ENCODE results near the gene PBX1.

DNA sequence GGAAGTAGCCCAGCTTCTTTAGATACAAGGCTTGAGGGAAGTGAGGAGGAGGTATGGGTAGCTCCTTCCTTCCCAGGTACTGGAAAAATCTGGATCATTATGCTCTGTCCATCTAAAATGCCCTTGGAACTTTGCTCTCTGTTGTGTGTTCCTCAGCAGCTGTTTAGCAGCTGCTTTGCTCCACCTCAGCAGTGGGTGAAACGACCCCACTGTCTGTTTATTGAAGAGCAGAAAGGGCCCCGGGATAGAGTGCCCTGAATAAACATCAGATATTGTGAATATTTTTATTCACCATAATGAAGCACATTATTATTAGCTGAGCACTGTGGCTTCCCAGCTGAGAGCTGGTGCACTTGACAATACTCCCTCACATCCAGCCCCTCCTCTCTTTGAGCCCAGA is 237.9 kb downstream of the PBX1 start:
- TF ChIP-seq POLR2AphosphoS5 (IDR thresholded peaks at IDR 0.05; ENCODE audit: low read depth) (no peak), EZH2 (IDR thresholded peaks at IDR 0.05; ENCODE audit: low read depth, unreplicated experiment) (no peak), STAT1 (IDR thresholded peaks at IDR 0.05; ENCODE audit: unreplicated experiment) (no peak), EZH2phosphoT487 (IDR thresholded peaks at IDR 0.05; ENCODE audit: unreplicated experiment) (no peak), CREB1 (CRISPR knock-in tag; IDR thresholded peaks at IDR 0.05; ENCODE audit: low read depth) (no peak), ZNF331 (CRISPR knock-in tag; IDR thresholded peaks at IDR 0.05; ENCODE audit: low read depth) (no peak)
- TF ChIP-seq, protein P1, sequence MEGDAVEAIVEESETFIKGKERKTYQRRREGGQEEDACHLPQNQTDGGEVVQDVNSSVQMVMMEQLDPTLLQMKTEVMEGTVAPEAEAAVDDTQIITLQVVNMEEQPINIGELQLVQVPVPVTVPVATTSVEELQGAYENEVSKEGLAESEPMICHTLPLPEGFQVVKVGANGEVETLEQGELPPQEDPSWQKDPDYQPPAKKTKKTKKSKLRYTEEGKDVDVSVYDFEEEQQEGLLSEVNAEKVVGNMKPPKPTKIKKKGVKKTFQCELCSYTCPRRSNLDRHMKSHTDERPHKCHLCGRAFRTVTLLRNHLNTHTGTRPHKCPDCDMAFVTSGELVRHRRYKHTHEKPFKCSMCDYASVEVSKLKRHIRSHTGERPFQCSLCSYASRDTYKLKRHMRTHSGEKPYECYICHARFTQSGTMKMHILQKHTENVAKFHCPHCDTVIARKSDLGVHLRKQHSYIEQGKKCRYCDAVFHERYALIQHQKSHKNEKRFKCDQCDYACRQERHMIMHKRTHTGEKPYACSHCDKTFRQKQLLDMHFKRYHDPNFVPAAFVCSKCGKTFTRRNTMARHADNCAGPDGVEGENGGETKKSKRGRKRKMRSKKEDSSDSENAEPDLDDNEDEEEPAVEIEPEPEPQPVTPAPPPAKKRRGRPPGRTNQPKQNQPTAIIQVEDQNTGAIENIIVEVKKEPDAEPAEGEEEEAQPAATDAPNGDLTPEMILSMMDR (conservative IDR thresholded peaks at IDR 0.05; ENCODE audit: low read depth in 2 of 2) = no peak
- TF ChIP-seq, protein P2, sequence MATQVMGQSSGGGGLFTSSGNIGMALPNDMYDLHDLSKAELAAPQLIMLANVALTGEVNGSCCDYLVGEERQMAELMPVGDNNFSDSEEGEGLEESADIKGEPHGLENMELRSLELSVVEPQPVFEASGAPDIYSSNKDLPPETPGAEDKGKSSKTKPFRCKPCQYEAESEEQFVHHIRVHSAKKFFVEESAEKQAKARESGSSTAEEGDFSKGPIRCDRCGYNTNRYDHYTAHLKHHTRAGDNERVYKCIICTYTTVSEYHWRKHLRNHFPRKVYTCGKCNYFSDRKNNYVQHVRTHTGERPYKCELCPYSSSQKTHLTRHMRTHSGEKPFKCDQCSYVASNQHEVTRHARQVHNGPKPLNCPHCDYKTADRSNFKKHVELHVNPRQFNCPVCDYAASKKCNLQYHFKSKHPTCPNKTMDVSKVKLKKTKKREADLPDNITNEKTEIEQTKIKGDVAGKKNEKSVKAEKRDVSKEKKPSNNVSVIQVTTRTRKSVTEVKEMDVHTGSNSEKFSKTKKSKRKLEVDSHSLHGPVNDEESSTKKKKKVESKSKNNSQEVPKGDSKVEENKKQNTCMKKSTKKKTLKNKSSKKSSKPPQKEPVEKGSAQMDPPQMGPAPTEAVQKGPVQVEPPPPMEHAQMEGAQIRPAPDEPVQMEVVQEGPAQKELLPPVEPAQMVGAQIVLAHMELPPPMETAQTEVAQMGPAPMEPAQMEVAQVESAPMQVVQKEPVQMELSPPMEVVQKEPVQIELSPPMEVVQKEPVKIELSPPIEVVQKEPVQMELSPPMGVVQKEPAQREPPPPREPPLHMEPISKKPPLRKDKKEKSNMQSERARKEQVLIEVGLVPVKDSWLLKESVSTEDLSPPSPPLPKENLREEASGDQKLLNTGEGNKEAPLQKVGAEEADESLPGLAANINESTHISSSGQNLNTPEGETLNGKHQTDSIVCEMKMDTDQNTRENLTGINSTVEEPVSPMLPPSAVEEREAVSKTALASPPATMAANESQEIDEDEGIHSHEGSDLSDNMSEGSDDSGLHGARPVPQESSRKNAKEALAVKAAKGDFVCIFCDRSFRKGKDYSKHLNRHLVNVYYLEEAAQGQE (IDR thresholded peaks at IDR 0.05; ENCODE audit: unreplicated experiment) = no peak

Data from GM23338 (cell line).